Superior temporal gyrus (tissue), 1 donor: ENCODE data around the gene CHCHD1.
"Not testable (repeated sequence)": the region's sequence is repeated elsewhere in the genome, so short reads cannot be mapped to it uniquely, and the experiment has no call there.

Source experiments
- DNase-seq: peaks from one replicate; pipeline ENCODE4 v3.0.0-alpha.2; 2016; ENCODE audit errors: extremely low spot score

Gene CHCHD1

GRCh38 chr10:73781879-73782748 is at the start of gene CHCHD1:
Gene CHCHD1, plus strand, starts transcription at chr10:73782048. Its CDS starts 28 bp downstream, at chr10:73782076.
- DNase-seq, result peak; percentile 94

GRCh38 chr10:73732426-73732825 is 49.4 kb upstream of the CHCHD1 start:
- no peak for DNase-seq

- no peak for DNase-seq
Observed at GRCh38 chr10:73732931-73733623, 48.8 kb upstream of the CHCHD1 start.

- DNase-seq, result no peak
Observed at GRCh38 chr10:73734028-73734720, 47.7 kb upstream of the CHCHD1 start.

GRCh38 chr10:73734796-73735305 is 47.0 kb upstream of the CHCHD1 start:
- no peak for DNase-seq

GRCh38 chr10:73740501-73741254 is 41.2 kb upstream of the CHCHD1 start:
- not testable (repeated sequence) for DNase-seq

- no peak for DNase-seq
Observed at GRCh38 chr10:73742454-73742734, 39.5 kb upstream of the CHCHD1 start.

GRCh38 chr10:73743327-73743904 is 38.4 kb upstream of the CHCHD1 start:
- DNase-seq, result no peak

GRCh38 chr10:73743905-73744663 is 37.8 kb upstream of the CHCHD1 start, which contains the start of gene SEC24C:
Gene SEC24C, plus strand, starts transcription at chr10:73744372. Its CDS starts 2,461 bp downstream, at chr10:73746833.
- DNase-seq, result peak; percentile 98

GRCh38 chr10:73744664-73744975 is 37.2 kb upstream of the CHCHD1 start:
- DNase-seq, result no peak

- DNase-seq, result no peak
Observed at GRCh38 chr10:73746721-73747120, 35.1 kb upstream of the CHCHD1 start.

GRCh38 chr10:73750819-73751218 is 31.0 kb upstream of the CHCHD1 start:
- DNase-seq, result no peak

- no peak for DNase-seq
Observed at GRCh38 chr10:73756183-73756582, 25.7 kb upstream of the CHCHD1 start.

- no peak for DNase-seq
Observed at GRCh38 chr10:73758704-73759511, 22.9 kb upstream of the CHCHD1 start.

GRCh38 chr10:73759512-73760115 is 22.2 kb upstream of the CHCHD1 start:
- no peak for DNase-seq

GRCh38 chr10:73761781-73762180 is 20.1 kb upstream of the CHCHD1 start:
- no peak for DNase-seq

GRCh38 chr10:73762915-73763314 is 18.9 kb upstream of the CHCHD1 start:
- DNase-seq, result no peak

GRCh38 chr10:73763343-73763742 is 18.5 kb upstream of the CHCHD1 start:
- no peak for DNase-seq

- DNase-seq, result no peak
Observed at GRCh38 chr10:73765066-73765465, 16.8 kb upstream of the CHCHD1 start.
